ENCODE measurements around the gene SUCO. TPM values are rescaled to one million over a fixed set of nuclear protein-coding genes. Genes with fewer than 3 reads are reported as not detected.
"Not testable (repeated sequence)": the region's sequence is repeated elsewhere in the genome, so short reads cannot be mapped to it uniquely, and the experiment has no call there.

SUCO gene
- total RNA-seq, 1 donor from 2014 or later = 49.8 TPM

DNA sequence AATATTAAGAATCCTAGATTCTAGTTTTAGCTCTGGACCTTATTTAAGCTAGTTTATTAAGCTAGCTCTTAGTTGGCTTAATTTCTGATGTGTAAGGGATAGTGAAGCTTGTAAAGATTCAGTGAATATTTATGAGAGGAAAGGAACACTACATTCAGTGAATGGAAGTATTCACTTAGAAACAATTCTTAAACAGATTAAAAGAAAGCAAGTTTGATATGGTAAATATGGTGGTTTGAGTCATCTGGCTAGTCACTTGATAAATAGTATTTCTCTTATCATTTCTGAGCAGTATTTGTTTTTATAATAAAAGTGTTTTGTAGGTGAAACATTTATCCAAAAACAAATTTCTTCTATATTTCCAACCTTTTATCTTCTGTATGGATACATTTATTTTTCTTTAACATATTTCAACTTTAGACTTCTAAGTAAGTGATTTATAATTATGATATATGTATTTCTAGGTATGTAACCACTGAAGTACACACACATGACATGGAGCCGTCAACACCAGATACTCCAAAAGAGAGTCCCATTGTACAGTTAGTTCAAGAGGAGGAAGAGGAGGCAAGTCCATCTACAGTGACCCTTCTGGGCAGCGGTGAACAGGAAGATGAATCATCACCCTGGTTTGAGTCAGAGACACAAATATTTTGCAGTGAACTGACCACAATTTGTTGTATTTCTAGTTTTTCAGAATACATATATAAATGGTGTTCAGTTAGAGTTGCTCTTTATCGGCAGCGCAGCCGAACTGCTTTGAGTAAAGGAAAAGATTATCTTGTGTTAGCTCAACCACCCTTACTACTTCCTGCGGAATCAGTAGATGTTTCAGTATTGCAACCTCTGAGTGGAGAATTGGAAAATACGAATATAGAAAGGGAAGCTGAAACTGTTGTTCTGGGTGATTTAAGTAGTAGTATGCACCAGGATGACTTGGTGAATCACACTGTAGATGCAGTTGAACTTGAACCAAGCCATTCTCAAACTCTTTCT, 55.6 kb downstream of the SUCO start:
- no peak overlapping the region for H3K4me3 Mint-ChIP-seq
- no peaks in the 10 kb centered on the region for H3K4me1 Mint-ChIP-seq
- TF ChIP-seq, protein P1, sequence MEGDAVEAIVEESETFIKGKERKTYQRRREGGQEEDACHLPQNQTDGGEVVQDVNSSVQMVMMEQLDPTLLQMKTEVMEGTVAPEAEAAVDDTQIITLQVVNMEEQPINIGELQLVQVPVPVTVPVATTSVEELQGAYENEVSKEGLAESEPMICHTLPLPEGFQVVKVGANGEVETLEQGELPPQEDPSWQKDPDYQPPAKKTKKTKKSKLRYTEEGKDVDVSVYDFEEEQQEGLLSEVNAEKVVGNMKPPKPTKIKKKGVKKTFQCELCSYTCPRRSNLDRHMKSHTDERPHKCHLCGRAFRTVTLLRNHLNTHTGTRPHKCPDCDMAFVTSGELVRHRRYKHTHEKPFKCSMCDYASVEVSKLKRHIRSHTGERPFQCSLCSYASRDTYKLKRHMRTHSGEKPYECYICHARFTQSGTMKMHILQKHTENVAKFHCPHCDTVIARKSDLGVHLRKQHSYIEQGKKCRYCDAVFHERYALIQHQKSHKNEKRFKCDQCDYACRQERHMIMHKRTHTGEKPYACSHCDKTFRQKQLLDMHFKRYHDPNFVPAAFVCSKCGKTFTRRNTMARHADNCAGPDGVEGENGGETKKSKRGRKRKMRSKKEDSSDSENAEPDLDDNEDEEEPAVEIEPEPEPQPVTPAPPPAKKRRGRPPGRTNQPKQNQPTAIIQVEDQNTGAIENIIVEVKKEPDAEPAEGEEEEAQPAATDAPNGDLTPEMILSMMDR (conservative IDR thresholded peaks at IDR 0.05) = no peak
- peaks cover 35% of the 10 kb centered on the region for H3K36me3 Mint-ChIP-seq (ENCODE audit: low read depth)
- H3K27ac Mint-ChIP-seq (ENCODE audit: unreplicated experiment) = no peak overlapping the region
- no peaks in the 10 kb centered on the region for H3K27me3 Mint-ChIP-seq (ENCODE audit: low read depth)
- no peak for DNase-seq (ENCODE audit: low read depth, low spot score)
- H3K9me3 Mint-ChIP-seq = no peaks in the 10 kb centered on the region

DNA sequence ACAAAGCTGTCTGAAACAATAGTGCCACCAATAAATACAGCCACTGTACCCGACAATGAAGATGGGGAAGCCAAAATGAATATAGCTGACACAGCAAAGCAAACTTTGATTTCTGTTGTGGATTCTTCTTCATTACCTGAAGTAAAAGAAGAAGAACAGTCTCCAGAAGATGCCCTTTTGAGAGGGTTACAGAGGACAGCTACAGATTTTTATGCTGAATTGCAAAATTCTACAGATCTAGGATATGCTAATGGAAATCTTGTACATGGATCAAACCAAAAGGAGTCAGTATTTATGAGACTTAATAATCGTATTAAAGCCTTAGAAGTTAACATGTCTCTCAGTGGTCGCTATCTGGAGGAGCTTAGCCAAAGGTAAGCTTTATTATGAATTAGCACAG, 56.6 kb downstream of the SUCO start:
- peaks cover 42% of the 10 kb centered on the region for H3K36me3 Mint-ChIP-seq (ENCODE audit: low read depth)
- H3K27ac Mint-ChIP-seq (ENCODE audit: unreplicated experiment) = no peak overlapping the region
- no peaks in the 10 kb centered on the region for H3K27me3 Mint-ChIP-seq (ENCODE audit: low read depth)

DNA sequence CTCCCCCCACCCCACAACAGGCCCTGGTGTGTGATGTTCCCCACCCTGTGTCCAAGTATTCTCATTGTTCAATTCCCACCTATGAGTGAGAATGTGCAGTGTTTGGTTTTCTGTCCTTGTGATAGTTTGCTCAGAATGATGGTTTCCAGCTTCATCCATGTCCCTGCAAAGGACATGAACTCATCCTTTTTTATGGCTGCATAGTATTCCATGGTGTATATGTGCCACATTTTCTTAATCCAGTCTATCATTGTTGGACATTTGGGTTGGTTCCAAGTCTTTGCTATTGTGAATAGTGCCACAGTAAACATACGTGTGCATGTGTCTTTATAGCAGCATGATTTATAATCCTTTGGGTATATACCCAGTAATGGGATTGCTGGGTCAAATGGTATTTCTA, 58.5 kb downstream of the SUCO start:
- not testable (repeated sequence) for H3K9me3 Mint-ChIP-seq; H3K4me1 Mint-ChIP-seq; DNase-seq (ENCODE audit: low read depth, low spot score); H3K27ac Mint-ChIP-seq (ENCODE audit: unreplicated experiment); H3K4me3 Mint-ChIP-seq; H3K27me3 Mint-ChIP-seq (ENCODE audit: low read depth)
- peaks cover 60% of the 10 kb centered on the region for H3K36me3 Mint-ChIP-seq (ENCODE audit: low read depth)

More for the DNA sequence above, 56.6 kb downstream of the SUCO start:
- TF ChIP-seq, protein P1 (conservative IDR thresholded peaks at IDR 0.05) = no peak
- Mint-ChIP-seq H3K9me3 (peaks cover 4% of the 10 kb centered on the region), H3K4me1 (no peaks in the 10 kb centered on the region), H3K4me3 (no peak overlapping the region)
- no peak for DNase-seq (ENCODE audit: low read depth, low spot score)

DNA sequence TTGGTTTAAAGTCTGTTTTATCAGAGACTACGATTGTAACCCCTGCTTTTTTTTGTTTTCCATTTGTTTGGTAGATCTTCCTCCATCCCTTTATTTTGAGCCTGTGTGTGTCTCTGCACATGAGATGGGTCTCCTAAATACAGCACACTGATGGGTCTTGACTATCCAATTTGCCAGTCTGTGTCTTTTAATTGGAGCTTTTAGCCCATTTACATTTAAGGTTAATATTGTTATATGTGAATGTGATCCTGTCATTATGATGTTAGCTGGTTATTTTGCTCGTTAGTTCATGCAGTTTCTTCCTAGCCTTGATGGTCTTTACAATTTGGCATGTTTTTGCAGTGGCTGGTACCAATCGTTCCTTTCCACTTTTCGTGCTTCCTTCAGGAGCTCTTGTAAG, 62.1 kb downstream of the SUCO start:
- H3K27ac Mint-ChIP-seq (ENCODE audit: unreplicated experiment); DNase-seq (ENCODE audit: low read depth, low spot score); H3K4me1 Mint-ChIP-seq; H3K27me3 Mint-ChIP-seq (ENCODE audit: low read depth); H3K4me3 Mint-ChIP-seq; H3K9me3 Mint-ChIP-seq: not testable (repeated sequence)
- peaks cover 72% of the 10 kb centered on the region for H3K36me3 Mint-ChIP-seq (ENCODE audit: low read depth)

DNA sequence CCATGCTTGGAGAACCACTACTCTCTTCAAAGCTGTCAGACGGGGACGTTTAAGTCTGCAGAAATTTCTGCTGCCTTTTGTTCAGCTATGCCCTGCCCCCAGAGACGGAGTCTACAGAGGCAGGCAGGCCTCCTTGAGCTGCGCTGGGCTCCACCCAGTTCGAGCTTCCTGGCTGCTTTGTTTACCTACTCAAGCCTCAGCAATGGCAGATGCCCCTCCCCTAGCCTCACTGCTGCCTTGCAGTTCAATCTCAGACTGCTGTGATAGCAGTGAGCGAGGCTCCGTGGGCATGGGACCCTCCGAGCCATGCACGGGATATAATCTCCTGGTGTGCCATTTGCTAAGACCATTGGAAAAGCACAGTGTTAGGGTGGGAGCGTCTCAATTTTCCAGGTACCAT, 63.8 kb downstream of the SUCO start:
- peaks cover 68% of the 10 kb centered on the region for H3K36me3 Mint-ChIP-seq (ENCODE audit: low read depth)
- H3K27ac Mint-ChIP-seq (ENCODE audit: unreplicated experiment); DNase-seq (ENCODE audit: low read depth, low spot score); H3K27me3 Mint-ChIP-seq (ENCODE audit: low read depth); H3K4me3 Mint-ChIP-seq; H3K9me3 Mint-ChIP-seq; H3K4me1 Mint-ChIP-seq: not testable (repeated sequence)

DNA sequence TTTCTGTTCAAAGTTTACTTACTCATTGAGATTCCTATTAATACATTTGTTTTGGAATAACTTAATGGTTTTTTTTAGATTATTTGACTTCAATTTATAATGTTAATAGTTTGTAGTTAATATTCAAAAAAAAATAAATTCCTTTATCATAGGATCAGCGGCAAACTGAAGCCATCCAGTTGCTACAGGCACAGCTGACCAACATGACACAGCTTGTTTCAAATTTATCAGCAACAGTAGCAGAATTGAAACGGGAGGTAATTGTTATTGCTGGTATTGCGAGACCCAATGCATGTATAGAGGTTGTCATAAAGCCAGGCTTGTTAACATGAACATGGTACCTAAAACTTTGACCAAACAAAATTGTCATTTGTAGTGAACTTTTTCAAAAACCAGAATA, 67.0 kb downstream of the SUCO start:
- no peak overlapping the region for H3K4me3 Mint-ChIP-seq
- H3K36me3 Mint-ChIP-seq (ENCODE audit: low read depth) = peaks cover 41% of the 10 kb centered on the region
- no peaks in the 10 kb centered on the region for H3K4me1 Mint-ChIP-seq
- DNase-seq (ENCODE audit: low read depth, low spot score) = no peak
- TF ChIP-seq, protein P1 (conservative IDR thresholded peaks at IDR 0.05) = no peak
- no peaks in the 10 kb centered on the region for H3K27me3 Mint-ChIP-seq (ENCODE audit: low read depth)
- H3K9me3 Mint-ChIP-seq = peaks cover 4% of the 10 kb centered on the region
- no peak overlapping the region for H3K27ac Mint-ChIP-seq (ENCODE audit: unreplicated experiment)

DNA sequence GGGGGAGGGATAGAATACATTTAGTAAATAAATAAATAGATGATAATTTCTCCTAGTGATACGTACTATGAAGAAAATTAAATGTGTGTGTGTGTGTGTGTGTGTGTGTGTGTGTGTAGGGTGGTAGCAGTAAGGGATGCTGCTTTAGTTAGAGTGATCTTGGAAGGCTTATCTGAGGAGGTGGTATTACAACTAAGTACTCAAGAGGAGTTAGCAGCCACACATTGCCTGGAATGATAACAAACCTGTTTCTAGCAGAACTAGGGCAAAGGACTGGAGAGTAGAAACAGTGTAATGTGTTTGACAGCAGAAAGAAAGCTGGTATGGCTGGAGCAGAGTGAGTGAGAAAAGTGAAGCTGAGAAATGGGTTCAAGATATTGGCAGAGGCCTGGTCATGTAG, 67.7 kb downstream of the SUCO start:
- Mint-ChIP-seq H3K27ac (ENCODE audit: unreplicated experiment) (no peak overlapping the region), H3K4me3 (no peak overlapping the region), H3K9me3 (peaks cover 4% of the 10 kb centered on the region), H3K4me1 (no peaks in the 10 kb centered on the region), H3K27me3 (ENCODE audit: low read depth) (no peaks in the 10 kb centered on the region), H3K36me3 (ENCODE audit: low read depth) (peaks cover 36% of the 10 kb centered on the region)
- no peak for DNase-seq (ENCODE audit: low read depth, low spot score)
- TF ChIP-seq, protein P1 (conservative IDR thresholded peaks at IDR 0.05) = no peak

Measured in neural crest cell (in vitro differentiated cells).